Measurements from ENCODE around the gene BMAL1. TPM values are rescaled to one million over a fixed set of nuclear protein-coding genes. Genes with fewer than 3 reads are reported as not detected.
"Not testable (repeated sequence)": the region's sequence is repeated elsewhere in the genome, so short reads cannot be mapped to it uniquely, and the experiment has no call there.

The BMAL1 gene
- total and polyA plus RNA-seq, 2 of the 4 experiments (the other 2 are of a cell fraction), result 8.8 to 9.9 TPM

DNA sequence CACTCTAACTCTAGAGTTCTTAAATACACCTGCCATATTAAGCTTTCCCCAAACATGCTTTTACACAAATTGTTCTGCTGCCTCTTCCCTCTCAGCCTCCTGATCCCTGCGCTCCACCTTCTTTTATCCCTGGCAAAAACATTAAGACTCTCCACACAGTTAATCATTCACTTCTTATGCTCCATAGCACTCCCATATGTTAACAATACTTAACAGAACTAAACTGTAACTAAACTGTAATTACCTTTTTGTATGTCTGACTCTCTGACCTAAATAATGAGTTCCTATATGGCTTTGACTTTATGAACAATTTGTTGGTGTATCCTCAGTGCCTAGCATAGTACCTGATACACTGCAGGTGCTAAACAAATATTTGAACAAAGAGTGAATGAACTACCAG, 113.6 kb downstream of the BMAL1 start:
- Histone ChIP-seq H4K5ac (ENCODE audit: low read depth, low read length) (no peak overlapping the region), H2BK5ac (ENCODE audit: low read depth, low read length, poor library complexity, severe bottlenecking) (no peak overlapping the region), H4K8ac (ENCODE audit: low read depth in 2 of 2, low read length in 2 of 2) (no peak overlapping the region), H2AK9ac (replicated peaks; ENCODE audit: low read depth, low read length, poor library complexity) (no peak overlapping the region), H3K36me3 (ENCODE audit: control insufficient read depth, insufficient read depth, low read length) (peaks cover 6% of the 10 kb centered on the region), H2BK15ac (ENCODE audit: low read depth, low read length) (no peak overlapping the region), H3K56ac (ENCODE audit: extremely low read depth, insufficient read depth, low read length) (no peak overlapping the region), H2BK20ac (ENCODE audit: low read depth, low read length) (no peak overlapping the region), H2AFZ (replicated peaks; ENCODE audit: low read length, poor library complexity) (no peak overlapping the region), H2BK120ac (ENCODE audit: low read depth, low read length) (no peak overlapping the region), H4K91ac (ENCODE audit: insufficient read depth, low read depth, low read length) (no peak overlapping the region), H3K9me1 (ENCODE audit: insufficient read depth, low read length) (no peaks in the 10 kb centered on the region), H3K4ac (ENCODE audit: low read depth, low read length) (no peak overlapping the region), H3K4me2 (ENCODE audit: low read depth, low read length) (no peak overlapping the region), H3K4me1 (ENCODE audit: control insufficient read depth, insufficient read depth, low read length) (no peaks in the 10 kb centered on the region), H3K18ac (ENCODE audit: low read depth, low read length) (no peak overlapping the region), H3K14ac (replicated peaks; ENCODE audit: low read depth, low read length) (no peak overlapping the region), H4K20me1 (ENCODE audit: insufficient read depth, low read length) (no peaks in the 10 kb centered on the region), H3K9ac (ENCODE audit: low read depth, low read length) (no peak overlapping the region), H3K79me1 (ENCODE audit: low read depth in 1 of 2, low read length in 2 of 2) (peaks cover 0 to 6% of the 10 kb centered on the region in 2 experiments; a peak in 1 of 4 replicates), H3K23ac (ENCODE audit: low read depth, low read length) (no peak overlapping the region), H3K27me3 (ENCODE audit: control insufficient read depth, insufficient read depth, low read length) (no peaks in the 10 kb centered on the region), H3K4me3 (ENCODE audit: insufficient read depth, low read depth, low read length) (no peak overlapping the region), H3K9me3 (ENCODE audit: control insufficient read depth, insufficient read depth, low read length) (no peaks in the 10 kb centered on the region), H3K27ac (ENCODE audit: insufficient read depth, low read length) (no peak overlapping the region), H2AK5ac (ENCODE audit: low read depth, low read length) (no peak overlapping the region)
- ATAC-seq (ENCODE audit: low read depth) (no peak), DNase-seq (no peak)
- CTCF ChIA-PET, result no interaction called here
- 100% methylated on average over 1 of the region's 1 CpG; no CpG with 5 or more reads in 1 of the 2 experiments for WGBS, 2 experiments (ENCODE audit: extremely low coverage in 2 of 2, insufficient read length in 1 of 2)
- in situ Hi-C loops (cut with MboI; ENCODE audit: low sequenced_read_pairs), result no loop called here
- POLR2A ChIA-PET (ENCODE audit: unreplicated experiment), result no interaction called here
- no peak for TF ChIP-seq MAFK (IDR thresholded peaks at IDR 0.05; ENCODE audit: low read depth, low read length)
- TF ChIP-seq NFE2L2 (IDR thresholded peaks at IDR 0.05; ENCODE audit: low read depth, low read length), result no peak
- no peak for TF ChIP-seq MAZ (IDR thresholded peaks at IDR 0.05; ENCODE audit: borderline replicate concordance, low read depth, low read length)
- TF ChIP-seq RFX5 (IDR thresholded peaks at IDR 0.05; ENCODE audit: low read depth, low read length), result no peak
- TF ChIP-seq SMC3 (IDR thresholded peaks at IDR 0.05; ENCODE audit: low read depth, low read length), result no peak
- TF ChIP-seq, protein P1, sequence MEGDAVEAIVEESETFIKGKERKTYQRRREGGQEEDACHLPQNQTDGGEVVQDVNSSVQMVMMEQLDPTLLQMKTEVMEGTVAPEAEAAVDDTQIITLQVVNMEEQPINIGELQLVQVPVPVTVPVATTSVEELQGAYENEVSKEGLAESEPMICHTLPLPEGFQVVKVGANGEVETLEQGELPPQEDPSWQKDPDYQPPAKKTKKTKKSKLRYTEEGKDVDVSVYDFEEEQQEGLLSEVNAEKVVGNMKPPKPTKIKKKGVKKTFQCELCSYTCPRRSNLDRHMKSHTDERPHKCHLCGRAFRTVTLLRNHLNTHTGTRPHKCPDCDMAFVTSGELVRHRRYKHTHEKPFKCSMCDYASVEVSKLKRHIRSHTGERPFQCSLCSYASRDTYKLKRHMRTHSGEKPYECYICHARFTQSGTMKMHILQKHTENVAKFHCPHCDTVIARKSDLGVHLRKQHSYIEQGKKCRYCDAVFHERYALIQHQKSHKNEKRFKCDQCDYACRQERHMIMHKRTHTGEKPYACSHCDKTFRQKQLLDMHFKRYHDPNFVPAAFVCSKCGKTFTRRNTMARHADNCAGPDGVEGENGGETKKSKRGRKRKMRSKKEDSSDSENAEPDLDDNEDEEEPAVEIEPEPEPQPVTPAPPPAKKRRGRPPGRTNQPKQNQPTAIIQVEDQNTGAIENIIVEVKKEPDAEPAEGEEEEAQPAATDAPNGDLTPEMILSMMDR (conservative IDR thresholded peaks at IDR 0.05; ENCODE audit: low read depth, low read length), result no peak
- intact Hi-C loops (cut with micrococcal nuclease), result no loop called here
- dilution Hi-C loops (cut with HindIII; ENCODE audit: low sequenced_read_pairs, unreplicated experiment), result no loop called here
- no TSS peak for BruUV-seq (replicated peaks)

DNA sequence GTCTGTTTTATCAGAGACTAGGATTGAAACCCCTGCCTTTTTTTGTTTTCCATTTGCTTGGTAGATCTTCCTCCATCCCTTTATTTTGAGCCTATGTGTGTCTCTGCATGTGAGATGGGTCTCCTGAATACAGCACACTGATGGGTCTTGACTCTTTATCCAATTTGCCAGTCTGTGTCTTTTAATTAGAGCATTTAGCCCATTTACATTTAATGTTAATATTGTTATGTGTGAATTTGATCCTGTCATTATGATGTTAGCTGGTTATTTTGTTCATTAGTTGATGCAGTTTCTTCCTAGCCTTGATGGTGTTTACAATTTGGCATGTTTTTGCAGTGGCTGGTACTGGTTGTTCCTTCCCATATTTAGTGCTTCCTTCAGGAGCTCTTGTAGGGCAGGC, 120.7 kb downstream of the BMAL1 start:
- H3K18ac ChIP-seq (ENCODE audit: low read depth, low read length); BruUV-seq (replicated peaks); H3K4ac ChIP-seq (ENCODE audit: low read depth, low read length); H3K9me3 ChIP-seq (ENCODE audit: control insufficient read depth, insufficient read depth, low read length); H2BK15ac ChIP-seq (ENCODE audit: low read depth, low read length); H3K27ac ChIP-seq (ENCODE audit: insufficient read depth, low read length); H3K9ac ChIP-seq (ENCODE audit: low read depth, low read length); H3K4me1 ChIP-seq (ENCODE audit: control insufficient read depth, insufficient read depth, low read length); H2AFZ ChIP-seq (replicated peaks; ENCODE audit: low read length, poor library complexity); in situ Hi-C loops (cut with MboI; ENCODE audit: low sequenced_read_pairs); POLR2A ChIA-PET (ENCODE audit: unreplicated experiment); dilution Hi-C loops (cut with HindIII; ENCODE audit: low sequenced_read_pairs, unreplicated experiment); H3K36me3 ChIP-seq (ENCODE audit: control insufficient read depth, insufficient read depth, low read length); H4K91ac ChIP-seq (ENCODE audit: insufficient read depth, low read depth, low read length); H3K14ac ChIP-seq (replicated peaks; ENCODE audit: low read depth, low read length); H3K9me1 ChIP-seq (ENCODE audit: insufficient read depth, low read length); H2BK20ac ChIP-seq (ENCODE audit: low read depth, low read length); intact Hi-C loops (cut with micrococcal nuclease); H4K20me1 ChIP-seq (ENCODE audit: insufficient read depth, low read length); H2BK5ac ChIP-seq (ENCODE audit: low read depth, low read length, poor library complexity, severe bottlenecking); ATAC-seq (ENCODE audit: low read depth); H2AK5ac ChIP-seq (ENCODE audit: low read depth, low read length); H3K79me1 ChIP-seq (ENCODE audit: low read depth in 1 of 2, low read length in 2 of 2); H3K4me2 ChIP-seq (ENCODE audit: low read depth, low read length); H3K23ac ChIP-seq (ENCODE audit: low read depth, low read length); H4K8ac ChIP-seq (ENCODE audit: low read depth in 2 of 2, low read length in 2 of 2); H3K4me3 ChIP-seq (ENCODE audit: insufficient read depth, low read depth, low read length); H2BK120ac ChIP-seq (ENCODE audit: low read depth, low read length); H4K5ac ChIP-seq (ENCODE audit: low read depth, low read length); CTCF ChIA-PET; H3K27me3 ChIP-seq (ENCODE audit: control insufficient read depth, insufficient read depth, low read length); DNase-seq; H3K56ac ChIP-seq (ENCODE audit: extremely low read depth, insufficient read depth, low read length); H2AK9ac ChIP-seq (replicated peaks; ENCODE audit: low read depth, low read length, poor library complexity): not testable (repeated sequence)

Data from IMR-90 (cell line).